H1 (cell line): ENCODE data around the gene GLRA1. TPM values are rescaled to one million over a fixed set of nuclear protein-coding genes. Genes with fewer than 3 reads are reported as not detected.

Experiments used
- CTCF ChIA-PET: fragments of 300-600 bp; sonication (Branson Sonifier 250); formaldehyde crosslinking; loops from one replicate; lab custom pipeline; 2021; ENCODE audit not compliant: partially characterized antibody; lab: Charles Lee
- POLR2A ChIA-PET: fragments of 300-600 bp; sonication (Branson Sonifier 250); formaldehyde crosslinking; loops from one replicate; lab custom pipeline; 2021; ENCODE audit warnings: inconsistent platforms; ENCODE audit not compliant: partially characterized antibody; lab: Charles Lee
- DNase-seq, 2 experiments: peaks; one replicate each; pipeline versions ENCODE4 v3.0.0 to v3.0.0-alpha.2; 2010 to 2022; ENCODE audit warnings: low spot score in 2 of 2, low read depth in 1 of 2, mixed read lengths in 1 of 2
- FAIRE-seq: peaks from 2 replicates; lab custom pipeline; 2011; peaks lifted over from hg19 to GRCh38; lab: Jason Lieb, UNC
- H2AFZ ChIP-seq: 2 replicates; pipeline ENCODE4 v1.8.1; 2012; ENCODE audit warnings: low read length, inconsistent platforms
- H2AK5ac ChIP-seq: 2 replicates; pipeline ENCODE4 v1.6.1; 2013; ENCODE audit warnings: low read depth, low read length
- H2BK120ac ChIP-seq: replicated peaks from 2 replicates; pipeline ENCODE3; 2013; ENCODE audit warnings: low read depth, low read length, inconsistent platforms
- H2BK12ac ChIP-seq: 2 replicates; pipeline ENCODE4 v1.6.1; 2013; ENCODE audit warnings: low read depth, low read length
- H2BK15ac ChIP-seq: 2 replicates; pipeline ENCODE4 v1.6.1; 2013; ENCODE audit warnings: low read length
- H2BK20ac ChIP-seq: 2 replicates; pipeline ENCODE4 v1.6.1; 2013; ENCODE audit warnings: low read length
- H2BK5ac ChIP-seq: 2 replicates; pipeline ENCODE4 v1.6.1; 2013; ENCODE audit warnings: low read depth, low read length
- H3K14ac ChIP-seq: 2 replicates; pipeline ENCODE4 v1.6.1; 2013; ENCODE audit warnings: inconsistent platforms; ENCODE audit not compliant: insufficient read length
- H3K18ac ChIP-seq: 2 replicates; pipeline ENCODE4 v1.6.1; 2013; ENCODE audit warnings: low read length; ENCODE audit errors: extremely low read depth
- H3K23ac ChIP-seq: 2 replicates; pipeline ENCODE4 v1.6.1; 2013; ENCODE audit warnings: inconsistent platforms; ENCODE audit not compliant: insufficient read length
- H3K23me2 ChIP-seq: 2 replicates; pipeline ENCODE4 v1.6.1; 2013; ENCODE audit warnings: low read depth, low read length
- H3K27ac ChIP-seq: 2 replicates; pipeline ENCODE4 v1.6.1; 2011; ENCODE audit warnings: low read depth, low read length, inconsistent platforms
- H3K27me3 ChIP-seq, 4 experiments: replicated peaks in 1 of 4; 1 replicate in 1 of 4; 2 replicates in 3 of 4; pipeline versions ENCODE4 v1.6.1 to v1.8.1; 2011 to 2013; ENCODE audit warnings: low read length in 3 of 4, mild to moderate bottlenecking in 3 of 4, inconsistent platforms in 2 of 4, mixed read lengths in 2 of 4, moderate library complexity in 1 of 4; ENCODE audit not compliant: control insufficient read depth in 3 of 4, insufficient read depth in 3 of 4; ENCODE audit errors: extremely low read depth in 1 of 4
- H3K36me3 ChIP-seq, 4 experiments: 2 replicates each; pipeline versions ENCODE4 v1.6.1 to v1.8.1; 2011 to 2013; ENCODE audit warnings: mild to moderate bottlenecking in 4 of 4, low read length in 3 of 4, moderate library complexity in 2 of 4, control low read depth in 1 of 4, inconsistent platforms in 1 of 4; ENCODE audit not compliant: insufficient read depth in 4 of 4, control insufficient read depth in 2 of 4
- H3K4ac ChIP-seq: replicated peaks from 2 replicates; pipeline ENCODE3; 2013; ENCODE audit warnings: low read length, low read depth, mixed read lengths, inconsistent platforms; ENCODE audit not compliant: insufficient read length
- H3K4me1 ChIP-seq, 4 experiments: replicated peaks in 1 of 4; 1 replicate in 1 of 4; 2 replicates in 3 of 4; pipeline versions ENCODE4 v1.6.1 to v1.8.1; 2011 to 2013; ENCODE audit warnings: low read length in 3 of 4, inconsistent platforms in 2 of 4, mixed read lengths in 1 of 4; ENCODE audit not compliant: insufficient read depth in 4 of 4, control insufficient read depth in 3 of 4
- H3K4me2 ChIP-seq, 2 experiments: 2 replicates each; pipeline versions ENCODE4 v1.6.1 to v1.8.1; 2011 to 2013; ENCODE audit warnings: low read depth in 2 of 2, low read length in 2 of 2, control low read depth in 1 of 2, inconsistent platforms in 1 of 2, mild to moderate bottlenecking in 1 of 2; ENCODE audit not compliant: insufficient read depth in 1 of 2
- H3K4me3 ChIP-seq, 4 experiments: fragments of 200-600, 300-600 bp in 1 of 4; sonication (generic), shearing (Covaris generic), sonication (Bioruptor Twin) in 1 of 4; 2 replicates each; pipeline versions ENCODE4 v1.5.1 to v1.8.1; 2011 to 2016; ENCODE audit warnings: low read length in 4 of 4, low read depth in 3 of 4, control low read depth in 2 of 4, inconsistent platforms in 2 of 4, mild to moderate bottlenecking in 2 of 4, mixed read lengths in 1 of 4, moderate library complexity in 1 of 4; ENCODE audit not compliant: insufficient read depth in 2 of 4; ENCODE audit errors: extremely low read depth in 1 of 4
- H3K56ac ChIP-seq: replicated peaks from 2 replicates; pipeline ENCODE3; 2013; ENCODE audit warnings: low read depth, mild to moderate bottlenecking, mixed read lengths, low read length, inconsistent platforms; ENCODE audit not compliant: insufficient read length
- H3K79me1 ChIP-seq: 2 replicates; pipeline ENCODE4 v1.6.1; 2013; ENCODE audit warnings: low read depth, low read length, control low read depth
- H3K79me2 ChIP-seq, 2 experiments: 2 replicates each; pipeline versions ENCODE4 v1.6.1 to v1.8.1; 2012 to 2013; ENCODE audit warnings: low read length in 2 of 2, mild to moderate bottlenecking in 2 of 2, inconsistent platforms in 1 of 2; ENCODE audit not compliant: insufficient read depth in 2 of 2, control insufficient read depth in 1 of 2
- H3K9ac ChIP-seq, 4 experiments: replicated peaks in 1 of 4; 1 replicate in 1 of 4; 2 replicates in 3 of 4; pipeline versions ENCODE4 v1.6.1 to v1.8.1; 2011 to 2013; ENCODE audit warnings: low read depth in 3 of 4, low read length in 3 of 4, control low read depth in 2 of 4, mild to moderate bottlenecking in 2 of 4, moderate library complexity in 2 of 4, inconsistent platforms in 1 of 4; ENCODE audit errors: extremely low read depth in 1 of 4
- H3K9me3 ChIP-seq, 2 experiments: 2 replicates each; pipeline versions ENCODE4 v1.6.1 to v1.8.1; 2012 to 2013; ENCODE audit warnings: mild to moderate bottlenecking in 2 of 2, moderate library complexity in 2 of 2, control low read depth in 1 of 2, inconsistent platforms in 1 of 2, low read depth in 1 of 2, low read length in 1 of 2, mixed read lengths in 1 of 2; ENCODE audit not compliant: insufficient read depth in 2 of 2
- H4K20me1 ChIP-seq, 2 experiments: replicated peaks in 1 of 2; 2 replicates each; pipeline versions ENCODE3 to v1.8.1; 2011 to 2013; ENCODE audit warnings: inconsistent platforms in 2 of 2, low read length in 2 of 2, mild to moderate bottlenecking in 1 of 2; ENCODE audit not compliant: insufficient read depth in 2 of 2, control insufficient read depth in 1 of 2
- H4K5ac ChIP-seq: 2 replicates; pipeline ENCODE4 v1.6.1; 2013; ENCODE audit warnings: low read length, low read depth, mixed read lengths, inconsistent platforms; ENCODE audit not compliant: insufficient read length
- H4K8ac ChIP-seq: 2 replicates; pipeline ENCODE4 v1.8.0; 2013; ENCODE audit warnings: mild to moderate bottlenecking, moderate library complexity, low read length, inconsistent platforms; ENCODE audit not compliant: insufficient read depth; ENCODE audit errors: extremely low read depth
- H4K91ac ChIP-seq: replicated peaks from 2 replicates; pipeline ENCODE3; 2013; ENCODE audit warnings: low read length, mixed read lengths, inconsistent platforms; ENCODE audit not compliant: insufficient read length
- FOSL1 ChIP-seq: IDR thresholded peaks from 2 replicates; pipeline ENCODE4 v1.6.1; 2011; ENCODE audit warnings: mild to moderate bottlenecking, low read depth, low read length, moderate library complexity; ENCODE audit not compliant: insufficient read depth
- JUN ChIP-seq: IDR thresholded peaks from 2 replicates; pipeline ENCODE4 v1.6.1; 2011; ENCODE audit warnings: low read depth, mild to moderate bottlenecking, improper control_type of control experiment, low read length
- JUND ChIP-seq: IDR thresholded peaks from 2 replicates; pipeline ENCODE4 v1.6.1; 2011; ENCODE audit warnings: mild to moderate bottlenecking, improper control_type of control experiment, low read length
- POLR2A ChIP-seq, 2 experiments: IDR thresholded peaks; 1 replicate in 1 of 2; 2 replicates in 1 of 2; pipeline ENCODE4 v1.6.1; 2011; ENCODE audit warnings: low read depth in 2 of 2, low read length in 2 of 2, mild to moderate bottlenecking in 2 of 2; ENCODE audit errors: control extremely low read depth in 1 of 2
- RBBP5 ChIP-seq: IDR thresholded peaks from 2 replicates; pipeline ENCODE4 v1.7.1; 2012; ENCODE audit warnings: low read depth, mild to moderate bottlenecking, inconsistent platforms, low read length, moderate library complexity, borderline replicate concordance
- SAP30 ChIP-seq: fragments of 300-600 bp; sonication (generic); IDR thresholded peaks from 2 replicates; pipeline ENCODE4 v1.7.1; 2012; ENCODE audit warnings: low read length, moderate library complexity, mild to moderate bottlenecking, inconsistent platforms; ENCODE audit not compliant: insufficient read depth, insufficient replicate concordance
- SIN3A ChIP-seq, 2 experiments: IDR thresholded peaks in 1 of 2; conservative IDR thresholded peaks in 1 of 2; 2 replicates each; pipeline ENCODE4 v1.6.1; 2011 to 2012; ENCODE audit warnings: low read length in 2 of 2, improper control_type of control experiment in 1 of 2, low read depth in 1 of 2, mild to moderate bottlenecking in 1 of 2
- SIRT6 ChIP-seq: IDR thresholded peaks from one replicate; pipeline ENCODE4 v1.7.1; 2012; ENCODE audit warnings: low read length, inconsistent platforms
- SP1 ChIP-seq: IDR thresholded peaks from 2 replicates; pipeline ENCODE4 v1.6.1; 2011; ENCODE audit warnings: low read depth, low read length
- YY1 ChIP-seq: IDR thresholded peaks from 2 replicates; pipeline ENCODE4 v1.6.1; 2011; ENCODE audit warnings: low read depth, mild to moderate bottlenecking, low read length
- WGBS, 2 experiments: shearing (Covaris generic) in 1 of 2; methylation state at CpG; one replicate each; pipeline versions ENCODE4 v1.1.6 to v1.1.7; 2013 to 2015; ENCODE audit warnings: low lambda C conversion rate in 2 of 2, mixed read lengths in 2 of 2, inconsistent platforms in 1 of 2, low coverage in 1 of 2, missing lambda C conversion rate in 1 of 2; ENCODE audit not compliant: insufficient replicate concordance in 2 of 2, insufficient coverage in 1 of 2, insufficient read length in 1 of 2; ENCODE audit errors: extremely low coverage in 1 of 2, missing lambda C conversion rate in 1 of 2; 5-methylcytosine and 5-hydroxymethylcytosine counted together
- polyA plus RNA-seq, 7 experiments: library from polyadenylated mRNA; depleted of rRNA in 3 of 7; stranded (reverse) in 5 of 7; unstranded in 2 of 7; fragments of >200 nt in 5 of 7; fragments of 200-250 nt in 2 of 7; gene quantifications; 1 replicate in 5 of 7; 2 replicates in 1 of 7; 4 replicates in 1 of 7; pipeline versions ENCODE4 v1.2.1 to v1.2.3, GENCODE V29; 2011 to 2013; ENCODE audit warnings: missing spikeins in 2 of 7, mixed read lengths in 2 of 7
- total RNA-seq: library from RNA; stranded (reverse); fragmentation: NEBNext Ultra II Directional; extraction: Animal tissue kit (Norgen Biotek cat#: 25700); gene quantifications from 2 replicates; pipeline ENCODE4 v1.2.1, GENCODE V29; 2021

Gene GLRA1
- total and polyA plus RNA-seq, 2 of the 8 experiments (the other 6 are each of a cell fraction or from before 2014, with no cell fraction given), result not detected

GRCh38 chr5:151773951-151774350 is 150.7 kb downstream of the GLRA1 start:
- Histone ChIP-seq H2BK15ac (no peak overlapping the region), H3K23ac (no peak overlapping the region), H3K9ac (peak overlapping the region in 1 of 4 experiments; percentile 13; a peak in 2 of 7 replicates), H4K91ac (no peak overlapping the region), H3K14ac (no peak overlapping the region), H2AFZ (no peak overlapping the region), H4K8ac (no peak overlapping the region), H3K79me2 (peaks cover 59 to 72% of the 10 kb centered on the region in 2 experiments), H3K27me3 (no peaks in the 10 kb centered on the region), H2BK120ac (no peak overlapping the region), H3K18ac (no peak overlapping the region), H3K56ac (no peak overlapping the region), H2BK20ac (no peak overlapping the region), H3K27ac (no peak overlapping the region), H3K79me1 (no peaks in the 10 kb centered on the region), H3K4me3 (peak overlapping the region; percentile 79 to 99 (median 98); a peak in 7 of 8 replicates), H3K36me3 (peaks cover 0 to 20% (median 5%) of the 10 kb centered on the region in 4 experiments; a peak in 4 of 8 replicates), H3K23me2 (peaks cover 5% of the 10 kb centered on the region), H3K4me1 (peaks cover 1 to 15% (median 5%) of the 10 kb centered on the region in 4 experiments; a peak in 5 of 7 replicates), H4K20me1 (peaks cover 38 to 49% of the 10 kb centered on the region in 2 experiments), H3K4ac (no peak overlapping the region), H2BK5ac (no peak overlapping the region), H3K4me2 (peak overlapping the region; percentile 86 to 90), H2BK12ac (no peak overlapping the region), H2AK5ac (no peak overlapping the region), H3K9me3 (no peaks in the 10 kb centered on the region), H4K5ac (no peak overlapping the region)
- DNase-seq, result no peak
- 46% methylated on average over 3 of the region's 3 CpGs; no CpG with 5 or more reads in 1 of the 2 experiments for WGBS, 2 experiments
- ChIA-PET POLR2A (interaction anchor here (1.4 to 6.7 kb wide), 5 partner anchors 13 to 42 kb away, joined by 5 to 182 read pairs (median 50); partner anchors contain the start of gene ATOX1), CTCF (interaction anchor here (1.3 kb wide), 1 partner anchor 11 kb away, joined by 3 read pairs; no protein-coding TSS in a partner anchor)
- FAIRE-seq, result no peak
- TF ChIP-seq RBBP5 (no peak), SP1 (no peak), JUND (no peak), SIRT6 (no peak), JUN (no peak), YY1 (no peak), FOSL1 (no peak), POLR2A (IDR thresholded peaks at IDR 0.05; ENCODE audit: control extremely low read depth in 1 of 2, low read depth in 2 of 2, low read length in 2 of 2) (no peak), SIN3A (conservative IDR thresholded peaks at IDR 0.05 in 1 of 2, IDR thresholded peaks at IDR 0.05 in 1 of 2; ENCODE audit: low read depth in 1 of 2, low read length in 2 of 2) (no peak), SAP30 (no peak)
